Skeletal muscle tissue (tissue), 4 donors: ENCODE measurements around the gene FARP2. TPM values are rescaled to one million over a fixed set of nuclear protein-coding genes. Genes with fewer than 3 reads are reported as not detected.
"Not testable (repeated sequence)": the region's sequence is repeated elsewhere in the genome, so short reads cannot be mapped to it uniquely, and the experiment has no call there.

ENCODE experiments used
- H3K27ac ChIP-seq: one replicate; pipeline ENCODE4 v1.7.0; 2013; ENCODE audit warnings: mild to moderate bottlenecking, low read depth, low read length, inconsistent platforms
- H3K27me3 ChIP-seq, 3 donors: one replicate each; pipeline ENCODE4 v1.7.0; 2013; ENCODE audit warnings: low read length in 3 of 3; ENCODE audit not compliant: control insufficient read depth in 3 of 3, insufficient read depth in 3 of 3
- H3K36me3 ChIP-seq, 3 donors: one replicate each; pipeline ENCODE4 v1.7.0; 2013; ENCODE audit warnings: low read length in 3 of 3; ENCODE audit not compliant: control insufficient read depth in 3 of 3, insufficient read depth in 3 of 3
- H3K4me1 ChIP-seq, 3 donors: one replicate each; pipeline ENCODE4 v1.7.0; 2013; ENCODE audit warnings: low read length in 3 of 3, mild to moderate bottlenecking in 3 of 3; ENCODE audit not compliant: control insufficient read depth in 3 of 3, insufficient read depth in 3 of 3
- H3K4me3 ChIP-seq, 3 donors: one replicate each; pipeline ENCODE4 v1.7.0; 2013; ENCODE audit warnings: low read length in 3 of 3
- H3K9ac ChIP-seq, 3 donors: one replicate each; pipeline ENCODE4 v1.7.0; 2013; ENCODE audit warnings: low read length in 3 of 3, mild to moderate bottlenecking in 3 of 3, moderate library complexity in 2 of 3, low read depth in 1 of 3
- H3K9me3 ChIP-seq, 3 donors: one replicate each; pipeline ENCODE4 v1.7.0; 2013; ENCODE audit warnings: low read length in 3 of 3; ENCODE audit not compliant: control insufficient read depth in 3 of 3
- total RNA-seq: library from RNA; depleted of rRNA; stranded (reverse); fragments of >200 nt; gene quantifications from one replicate; pipeline ENCODE4 v1.2.3, GENCODE V29; 2014
- donor health status: Osteomylitis.

The FARP2 gene
- total RNA-seq, 1 donor from 2014 or later = 21.9 TPM

DNA sequence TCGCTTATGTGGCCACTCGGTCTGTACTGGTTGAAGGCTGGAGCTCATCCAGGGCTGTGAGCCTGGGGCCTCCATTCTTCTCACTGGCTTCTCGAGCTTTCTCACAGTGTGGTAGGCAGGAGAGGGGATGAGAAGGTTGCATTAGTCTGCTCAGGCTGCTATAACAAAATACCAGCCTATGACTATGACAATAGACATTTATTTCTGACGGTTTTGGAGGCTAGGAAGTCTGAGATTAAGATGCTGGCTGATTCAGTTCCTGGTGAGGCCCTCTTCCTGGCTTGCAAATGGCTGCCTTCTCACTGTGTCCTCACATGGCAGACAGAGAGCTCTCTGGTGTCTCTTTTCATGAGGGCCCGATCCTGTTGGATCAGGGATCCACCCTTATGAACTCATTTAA is 158.5 kb downstream of the FARP2 start:
- H3K9ac ChIP-seq = no peak overlapping the region
- no peak overlapping the region for H3K27ac ChIP-seq
- no peak overlapping the region for H3K4me3 ChIP-seq
- no peaks in the 10 kb centered on the region for H3K9me3 ChIP-seq
- H3K4me1 ChIP-seq = peaks cover under 1 to 11% (median 2%) of the 10 kb centered on the region in 3 donors
- peaks cover 0 to under 1% (median under 1%) of the 10 kb centered on the region in 3 donors for H3K27me3 ChIP-seq
- peaks cover 0 to 6% (median 5%) of the 10 kb centered on the region in 3 donors for H3K36me3 ChIP-seq

DNA sequence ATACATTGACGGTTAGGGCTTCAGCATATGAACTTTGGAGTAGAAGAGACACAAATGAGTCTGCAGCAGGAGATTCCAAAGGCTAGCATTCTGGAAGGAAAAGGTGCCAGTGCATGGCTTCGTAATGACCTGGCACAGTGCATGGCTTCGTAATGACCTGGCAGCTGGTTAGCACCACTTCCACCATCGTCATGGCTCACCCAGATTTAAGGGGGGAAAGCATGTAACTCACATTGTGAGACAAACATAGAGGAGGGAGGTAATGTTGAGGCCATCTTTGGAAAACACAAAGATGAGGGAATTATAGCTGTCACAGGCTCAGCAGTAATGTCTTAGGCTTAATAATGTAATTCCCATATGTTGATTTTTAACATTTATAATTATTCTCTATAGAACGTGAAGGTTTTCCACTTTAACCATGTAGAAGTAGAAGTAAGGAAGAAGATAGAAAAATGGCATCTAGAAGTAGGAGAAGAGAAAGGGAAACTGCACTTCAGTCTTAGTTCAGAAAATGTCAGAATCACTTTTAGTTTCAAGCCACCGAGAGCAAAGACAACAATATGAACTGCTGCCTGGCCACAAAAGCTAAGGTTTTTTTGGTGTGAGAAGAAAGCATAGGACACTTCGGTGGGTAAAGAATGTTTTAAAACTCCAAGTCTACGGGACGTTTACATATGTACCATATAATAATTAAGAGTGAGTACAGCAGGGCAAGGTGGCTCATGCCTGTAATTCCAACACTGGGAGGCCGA is 159.1 kb downstream of the FARP2 start:
- Histone ChIP-seq H3K27ac (no peak overlapping the region), H3K4me3 (no peak overlapping the region), H3K9ac (no peak overlapping the region), H3K36me3 (peaks cover 0 to 6% (median 5%) of the 10 kb centered on the region in 3 donors), H3K4me1 (peaks cover 0 to 5% (median 0%) of the 10 kb centered on the region in 3 donors), H3K27me3 (peaks cover 3 to 5% (median 4%) of the 10 kb centered on the region in 3 donors), H3K9me3 (no peaks in the 10 kb centered on the region)

DNA sequence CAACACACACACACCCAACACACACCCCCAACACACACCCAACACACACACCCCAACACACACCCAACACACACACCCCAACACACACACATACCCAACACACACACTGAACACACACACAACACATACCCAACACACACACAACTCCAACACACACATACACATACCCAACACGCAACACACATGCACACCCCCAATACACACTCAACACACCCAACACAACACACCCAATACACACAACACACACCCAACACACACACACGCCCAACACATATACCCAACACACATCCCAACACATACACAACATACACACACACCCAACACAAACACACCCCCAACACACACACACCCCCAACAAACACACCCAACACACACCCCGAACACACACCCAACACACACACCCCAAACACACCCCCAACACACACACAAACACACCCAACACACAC is 160.5 kb downstream of the FARP2 start:
- no peak overlapping the region for H3K9ac ChIP-seq
- peaks cover 0 to 2% (median under 1%) of the 10 kb centered on the region in 3 donors for H3K36me3 ChIP-seq
- H3K4me1 ChIP-seq = peaks cover 0 to 4% (median 0%) of the 10 kb centered on the region in 3 donors
- no peak overlapping the region for H3K27ac ChIP-seq
- peaks cover 9% of the 10 kb centered on the region in 3 donors for H3K27me3 ChIP-seq
- no peak overlapping the region for H3K4me3 ChIP-seq
- no peaks in the 10 kb centered on the region for H3K9me3 ChIP-seq

DNA sequence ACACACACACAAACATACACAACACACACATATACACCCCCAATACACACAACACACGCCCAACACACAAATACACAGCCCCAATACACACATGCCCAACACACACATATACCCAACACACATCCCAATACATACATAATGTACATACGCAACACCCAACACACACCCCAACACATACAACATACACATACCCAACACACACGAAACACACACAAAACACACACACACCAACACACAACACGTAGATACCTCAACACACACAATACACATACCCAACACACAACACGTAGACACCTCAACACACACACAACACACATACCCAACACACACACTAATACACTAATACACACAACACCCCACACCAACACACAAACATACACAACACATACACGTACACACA is 161.2 kb downstream of the FARP2 start:
- peaks cover 9 to 11% (median 11%) of the 10 kb centered on the region in 3 donors for H3K27me3 ChIP-seq
- H3K9ac ChIP-seq = no peak overlapping the region
- no peaks in the 10 kb centered on the region for H3K9me3 ChIP-seq
- no peak overlapping the region for H3K4me3 ChIP-seq
- H3K4me1 ChIP-seq = peaks cover 0 to 4% (median 0%) of the 10 kb centered on the region in 3 donors
- H3K36me3 ChIP-seq = peaks cover 0 to 2% (median 0%) of the 10 kb centered on the region in 3 donors
- H3K27ac ChIP-seq = no peak overlapping the region

DNA sequence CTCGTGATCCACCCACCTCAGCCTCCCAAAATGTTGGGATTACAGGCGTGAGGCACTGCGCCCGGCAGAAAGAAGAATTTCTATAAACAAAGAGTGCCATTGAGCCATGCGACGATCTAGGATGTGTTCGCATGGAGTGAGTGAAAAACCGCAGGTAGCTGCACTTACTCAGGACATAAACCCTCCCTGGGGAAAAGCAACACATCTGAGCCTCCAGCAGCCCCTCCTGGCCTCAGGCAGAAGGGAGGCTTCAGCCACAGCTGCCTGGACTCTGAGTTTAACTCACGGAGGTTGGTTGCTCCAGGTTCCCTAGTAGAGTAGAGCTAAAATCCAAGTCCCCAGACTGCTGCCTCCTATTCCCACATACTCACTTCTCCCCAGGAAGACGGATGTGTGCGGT is 163.6 kb downstream of the FARP2 start:
- H3K4me1 ChIP-seq = peaks cover 0 to 4% (median 0%) of the 10 kb centered on the region in 3 donors
- no peak overlapping the region for H3K27ac ChIP-seq
- no peak overlapping the region for H3K4me3 ChIP-seq
- no peak overlapping the region for H3K9ac ChIP-seq
- H3K9me3 ChIP-seq = no peaks in the 10 kb centered on the region
- peaks cover 0 to 2% (median 0%) of the 10 kb centered on the region in 3 donors for H3K36me3 ChIP-seq
- peaks cover 9 to 15% (median 13%) of the 10 kb centered on the region in 3 donors for H3K27me3 ChIP-seq

DNA sequence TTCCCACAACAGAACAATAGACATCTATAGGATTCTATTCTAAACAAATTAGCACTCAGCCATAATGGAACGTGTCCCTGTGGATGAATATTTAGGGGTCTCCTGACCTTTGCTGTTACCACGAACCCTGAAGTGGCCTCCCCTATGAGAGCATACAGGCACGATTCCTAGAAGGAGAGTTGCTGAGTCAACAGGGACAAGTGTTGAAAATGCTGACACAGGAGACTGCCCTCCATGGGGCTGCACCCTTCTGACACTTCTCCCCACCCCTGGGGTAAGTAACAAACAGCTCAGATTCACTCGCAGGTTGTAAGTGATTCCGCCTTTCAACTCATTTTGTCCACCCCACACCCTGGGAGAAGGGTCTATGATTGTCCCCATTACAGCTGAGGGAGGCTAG is 166.4 kb downstream of the FARP2 start:
- Histone ChIP-seq H3K36me3 (peaks cover 0 to 2% (median 0%) of the 10 kb centered on the region in 3 donors), H3K4me3 (no peak overlapping the region), H3K4me1 (no peaks in the 10 kb centered on the region), H3K27ac (no peak overlapping the region), H3K27me3 (peaks cover 9 to 15% (median 13%) of the 10 kb centered on the region in 3 donors), H3K9ac (no peak overlapping the region), H3K9me3 (no peaks in the 10 kb centered on the region)

DNA sequence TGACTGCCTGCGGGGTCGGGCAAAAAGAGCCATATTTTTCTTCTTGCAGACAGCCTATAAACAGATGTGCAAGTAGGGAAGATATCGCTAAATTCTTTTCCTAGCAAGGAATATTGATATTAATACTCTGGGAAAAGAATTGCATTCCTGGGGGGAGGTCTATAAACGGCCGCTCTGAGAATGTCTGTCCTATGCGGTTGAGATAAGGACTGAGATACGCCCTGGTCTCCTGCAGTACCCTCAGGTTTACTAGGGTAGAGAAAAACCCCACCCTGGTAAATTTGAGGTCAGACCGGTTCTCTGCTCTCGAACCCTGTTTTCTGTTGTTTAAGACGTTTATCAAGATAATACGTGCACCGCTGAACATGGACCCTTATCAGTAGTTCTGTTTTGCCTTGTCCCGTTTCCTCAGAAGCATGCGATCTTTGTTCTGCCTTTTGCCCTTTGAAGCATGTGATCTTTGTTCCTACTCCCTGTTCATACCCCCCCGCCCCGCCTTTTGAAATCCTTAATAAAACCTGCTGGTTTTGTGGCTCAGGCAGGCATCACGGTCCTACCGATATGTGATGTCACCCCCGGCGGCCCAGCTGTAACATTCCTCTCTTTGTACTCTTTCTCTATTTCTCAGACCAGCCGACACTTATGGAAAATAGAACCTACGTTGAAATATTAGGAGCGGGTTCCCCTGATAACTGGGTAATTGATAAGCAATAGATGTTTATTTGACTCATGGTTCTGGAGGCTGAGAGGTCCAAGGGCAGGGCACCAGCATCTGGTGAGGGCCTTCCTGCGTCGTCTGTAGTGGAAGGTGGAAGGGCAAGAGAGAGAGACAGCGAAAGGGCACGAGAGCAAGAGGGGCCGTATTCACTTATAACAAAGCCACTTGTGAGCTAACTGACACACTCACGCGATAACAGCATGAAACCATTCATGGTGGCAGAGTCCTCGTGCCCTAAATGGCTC is 170.0 kb downstream of the FARP2 start:
- not testable (repeated sequence) for H3K4me1 ChIP-seq, H3K9me3 ChIP-seq, H3K4me3 ChIP-seq, H3K27ac ChIP-seq, H3K9ac ChIP-seq, H3K36me3 ChIP-seq
- peaks cover 0 to 11% (median 8%) of the 10 kb centered on the region in 3 donors for H3K27me3 ChIP-seq

DNA sequence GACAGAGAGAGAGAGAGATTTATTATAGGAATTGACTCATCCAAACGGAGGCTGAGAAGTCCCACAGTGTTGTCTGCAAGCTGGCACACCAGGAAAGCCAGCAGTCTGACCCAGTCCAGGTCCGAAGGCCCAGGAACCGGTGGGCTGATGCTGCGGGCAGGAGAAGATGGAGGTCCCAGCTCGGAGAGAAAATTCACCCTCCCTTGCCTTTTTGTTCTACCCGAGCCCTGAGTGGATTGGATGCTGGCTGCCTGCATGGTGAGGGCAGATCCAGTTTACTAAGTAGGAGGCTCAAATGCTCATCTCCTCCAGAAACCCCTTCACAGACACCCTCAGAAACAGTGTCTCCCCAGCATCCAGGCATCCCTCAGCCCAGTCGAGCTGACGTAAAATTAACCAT is 174.5 kb downstream of the FARP2 start:
- H3K27me3 ChIP-seq = peaks cover 0 to 6% (median 0%) of the 10 kb centered on the region in 3 donors
- H3K9me3 ChIP-seq = no peaks in the 10 kb centered on the region
- H3K9ac ChIP-seq = no peak overlapping the region
- H3K4me1 ChIP-seq = no peaks in the 10 kb centered on the region
- H3K27ac ChIP-seq = no peak overlapping the region
- no peaks in the 10 kb centered on the region for H3K36me3 ChIP-seq
- no peak overlapping the region for H3K4me3 ChIP-seq

DNA sequence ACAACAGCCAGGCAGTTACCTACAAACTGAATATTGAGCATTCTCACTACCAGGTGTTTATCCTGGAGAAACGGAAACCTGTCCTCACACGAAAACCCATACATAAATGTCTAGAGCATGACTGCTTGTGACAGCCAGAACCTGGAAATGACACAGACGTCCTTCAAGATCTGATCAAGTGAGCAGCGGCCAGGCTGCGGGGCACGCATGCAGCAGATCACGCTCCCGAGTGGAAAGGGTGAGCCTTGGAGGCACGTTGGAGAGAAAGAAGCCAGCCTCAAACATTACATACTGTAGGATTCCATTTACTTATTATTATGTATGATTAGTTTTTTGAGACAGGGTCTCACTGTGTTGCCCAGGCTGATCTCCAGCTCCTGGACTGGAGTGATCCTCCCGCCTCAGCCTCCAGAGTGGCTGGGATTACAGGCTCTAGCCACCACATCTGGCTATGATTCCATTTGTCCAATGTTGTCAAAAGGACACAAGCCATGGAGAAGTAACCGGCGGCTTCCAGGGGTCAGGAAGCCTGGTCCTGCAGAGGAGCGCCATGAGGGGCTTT is 175.2 kb downstream of the FARP2 start:
- H3K9ac ChIP-seq = no peak overlapping the region

More for the DNA sequence above, 175.2 kb downstream of the FARP2 start:
- Histone ChIP-seq H3K9me3 (no peaks in the 10 kb centered on the region), H3K27me3 (peaks cover 0 to 6% (median 0%) of the 10 kb centered on the region in 3 donors), H3K36me3 (no peaks in the 10 kb centered on the region), H3K27ac (no peak overlapping the region), H3K4me3 (no peak overlapping the region), H3K4me1 (no peaks in the 10 kb centered on the region)
